Pancreas (tissue), 10 donors: Measurements from ENCODE around the gene SLC15A1. TPM values are rescaled to one million over a fixed set of nuclear protein-coding genes. Genes with fewer than 3 reads are reported as not detected.

Experiments used
- ATAC-seq, 4 donors: fragments of 200-7000 bp; cut with Tn5 transposase; one replicate each; pipeline versions ENCODE4 v1.8.0 to v1.9.1; 2020; ENCODE audit warnings: mild to moderate bottlenecking in 4 of 4, moderate library complexity in 4 of 4
- DNase-seq, 6 donors: peaks; one replicate each; pipeline ENCODE4 v3.0.0-alpha.2; 2020
- FAIRE-seq: peaks from 2 replicates; lab custom pipeline; 2012; peaks lifted over from hg19 to GRCh38; lab: Jason Lieb, UNC
- H3K27ac ChIP-seq, 4 donors: fragments of 200-600 bp; sonication (generic); 1 replicate in 3 of 4; 2 replicates in 1 of 4; pipeline versions ENCODE4 v1.5.0 to v1.8.0; 2020
- H3K27me3 ChIP-seq, 4 donors: fragments of 200-600 bp; one replicate each; pipeline ENCODE4 v1.8.0; 2021
- H3K36me3 ChIP-seq, 3 donors: fragments of 200-600 bp; sonication (generic) in 1 of 3; one replicate each; pipeline versions ENCODE4 v1.5.0 to v1.8.0; 2020 to 2021
- H3K4me1 ChIP-seq, 3 donors: fragments of 200-600 bp; one replicate each; pipeline ENCODE4 v1.8.0; 2021
- H3K4me3 ChIP-seq, 4 donors: fragments of 200-600 bp; sonication (generic) in 2 of 4; one replicate each; pipeline versions ENCODE4 v1.5.0 to v1.8.0; 2020 to 2021
- H3K9me3 ChIP-seq, 4 donors: fragments of 200-600 bp; one replicate each; pipeline ENCODE4 v1.8.0; 2021
- CTCF ChIP-seq, 4 donors: fragments of 200-600 bp; sonication (generic) in 3 of 4; IDR thresholded peaks; one replicate each; pipeline versions ENCODE4 v1.5.0 to v1.8.0; 2021; ENCODE audit warnings: antibody characterized with exemption in 4 of 4
- WGBS, 2 donors: extraction: QIAGEN DNeasy Blood & Tissue Kit; methylation state at CpG; one replicate each; pipeline ENCODE4 v1.1.7; 2013; 5-methylcytosine and 5-hydroxymethylcytosine counted together
- intact Hi-C, 3 donors: fragments of 100-400 bp; cut with DNase I; formaldehyde crosslinking; loops; one replicate each; pipeline versions ENCODE4 v1.11.1 to v1.14.2; 2022
- polyA plus RNA-seq, 2 donors: library from polyadenylated mRNA; stranded (reverse); fragments of 200-250 nt; gene quantifications; one replicate each; pipeline ENCODE4 v1.2.3, GENCODE V29; 2013
- total RNA-seq, 6 donors: library from RNA; stranded (reverse); fragmentation: NEBNext Ultra II Directional in 4 of 6; extraction: Animal tissue kit (Norgen Biotek cat#: 25700) in 4 of 6; gene quantifications; one replicate each; pipeline versions ENCODE4 v1.2.1 to v1.2.4, GENCODE V29; 2021 to 2023
- donor health status: healthy with polysubstance abuse.
- donor health status: DM: no; HTN: no; CAD: no; lungs with moderate emphysema.
- donor health status: DM: no; HTN: no; CAD: no.
- donor health status: control.
- donor health status: control.
- donor health status: Bipolar disorder and iron deficiency.
- donor health status: DM: yes; HTN: yes; CAD: no.
- donor health status: DM: no; HTN: no; CAD: no.
- donor health status: DM: no; HTN: no; CAD: no.
- donor health status: DM: yes; HTN: yes; CAD: no.

Gene SLC15A1
- total and polyA plus RNA-seq, 8 donors, result 4.6 to 16.7 (median 6.6) TPM

GRCh38 chr13:98794498-98794897, 42.0 kb upstream of the SLC15A1 start:
- H3K27ac ChIP-seq, result no peak overlapping the region
- no peak for TF ChIP-seq CTCF (IDR thresholded peaks at IDR 0.05)
- no peaks in the 10 kb centered on the region for H3K27me3 ChIP-seq
- intact Hi-C loops, result no loop called here
- DNase-seq, result no peak
- H3K9me3 ChIP-seq, result no peaks in the 10 kb centered on the region
- H3K4me3 ChIP-seq, result no peak overlapping the region
- H3K36me3 ChIP-seq, result peaks cover 0 to 6% (median 0%) of the 10 kb centered on the region in 3 donors
- ATAC-seq, result no peak
- WGBS, 2 donors, result 90 to 94% methylated on average over 12 of the region's 12 CpGs
- FAIRE-seq, result no peak
- no peaks in the 10 kb centered on the region for H3K4me1 ChIP-seq

- no peak overlapping the region for H3K4me3 ChIP-seq
- ATAC-seq (no peak), FAIRE-seq (no peak), DNase-seq (no peak)
- WGBS, 2 donors, result 91% methylated on average over 11 of the region's 11 CpGs
- no peaks in the 10 kb centered on the region for H3K36me3 ChIP-seq
- no peaks in the 10 kb centered on the region for H3K4me1 ChIP-seq
- no peaks in the 10 kb centered on the region for H3K27me3 ChIP-seq
- intact Hi-C loops, result no loop called here
- H3K27ac ChIP-seq, result no peak overlapping the region
- no peak for TF ChIP-seq CTCF (IDR thresholded peaks at IDR 0.05)
- no peaks in the 10 kb centered on the region for H3K9me3 ChIP-seq
Measured at GRCh38 chr13:98792785-98793495, 40.5 kb upstream of the SLC15A1 start.

DNA sequence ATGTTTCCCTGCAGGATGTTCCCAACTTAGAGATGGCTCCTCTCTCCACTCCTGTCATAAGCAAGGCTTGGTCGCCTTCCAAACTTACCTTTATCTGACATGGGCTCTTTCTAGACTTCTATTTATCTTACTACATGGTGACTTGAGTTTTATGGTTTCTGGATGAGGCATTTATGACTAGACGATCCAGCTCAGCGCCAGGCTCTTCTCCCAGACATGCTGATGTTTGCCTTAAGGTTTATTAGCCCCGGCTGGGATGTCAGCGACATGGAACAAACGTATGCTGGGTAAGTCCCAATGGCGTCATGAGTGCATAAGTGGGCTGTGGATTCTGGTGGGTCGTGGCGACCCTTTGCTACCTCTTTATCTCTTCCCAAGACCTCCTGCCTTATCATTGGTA, 39.8 kb upstream of the SLC15A1 start:
- no peak for TF ChIP-seq CTCF (IDR thresholded peaks at IDR 0.05)
- DNase-seq (no peak), FAIRE-seq (no peak), ATAC-seq (no peak)
- Histone ChIP-seq H3K27ac (no peak overlapping the region), H3K4me3 (no peak overlapping the region), H3K9me3 (no peaks in the 10 kb centered on the region), H3K27me3 (no peaks in the 10 kb centered on the region), H3K36me3 (no peaks in the 10 kb centered on the region), H3K4me1 (no peaks in the 10 kb centered on the region)
- 88 to 91% methylated on average over 9 of the region's 9 CpGs for WGBS, 2 donors
- intact Hi-C loops, result no loop called here

GRCh38 chr13:98791611-98792010, 39.1 kb upstream of the SLC15A1 start:
- no peak for FAIRE-seq
- intact Hi-C loops, result no loop called here
- no peak for TF ChIP-seq CTCF (IDR thresholded peaks at IDR 0.05)
- no peak overlapping the region for H3K27ac ChIP-seq
- 87 to 90% methylated on average over 7 of the region's 7 CpGs for WGBS, 2 donors
- H3K4me1 ChIP-seq, result no peaks in the 10 kb centered on the region
- H3K4me3 ChIP-seq, result no peak overlapping the region
- no peak for ATAC-seq
- H3K27me3 ChIP-seq, result no peaks in the 10 kb centered on the region
- no peaks in the 10 kb centered on the region for H3K36me3 ChIP-seq
- no peak for DNase-seq
- no peaks in the 10 kb centered on the region for H3K9me3 ChIP-seq

DNA sequence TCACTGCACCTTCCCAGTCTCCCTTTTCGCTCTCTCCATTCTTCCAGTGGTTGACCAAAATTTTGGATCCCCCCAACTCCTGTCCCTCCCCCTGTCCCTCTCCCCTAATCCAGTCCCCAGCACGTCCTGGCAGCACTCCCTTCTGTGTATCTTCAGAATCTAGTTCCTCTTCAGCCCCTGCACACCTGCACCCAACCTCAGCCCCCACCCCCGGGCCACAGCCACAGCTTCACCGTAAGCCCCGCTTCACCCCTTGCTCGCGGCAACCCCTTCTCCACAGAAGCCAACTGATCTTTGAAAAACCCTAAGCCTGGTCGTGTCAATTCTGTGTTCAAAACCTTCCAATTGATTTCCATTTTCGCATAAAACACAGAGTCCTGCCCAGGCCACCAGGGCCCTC, 35.5 kb upstream of the SLC15A1 start:
- FAIRE-seq (no peak), DNase-seq (no peak), ATAC-seq (no peak)
- no peaks in the 10 kb centered on the region for H3K36me3 ChIP-seq
- intact Hi-C loops, result no loop called here
- H3K4me3 ChIP-seq, result no peak overlapping the region
- no peak for TF ChIP-seq CTCF (IDR thresholded peaks at IDR 0.05)
- H3K4me1 ChIP-seq, result no peaks in the 10 kb centered on the region
- H3K9me3 ChIP-seq, result no peaks in the 10 kb centered on the region
- no peak overlapping the region for H3K27ac ChIP-seq
- 88 to 90% methylated on average over 9 of the region's 9 CpGs for WGBS, 2 donors
- H3K27me3 ChIP-seq, result no peaks in the 10 kb centered on the region
